HL-60 (cell line): Measurements from ENCODE around the gene KRTAP5-6.

ENCODE experiments used
- DNase-seq, 2 experiments: peaks; one replicate each; pipeline ENCODE4 v3.0.0-alpha.2; 2010 to 2020; ENCODE audit warnings: low read depth in 1 of 2, low spot score in 1 of 2
- H3K27ac ChIP-seq: fragments of 250-450 bp; sonication (Bioruptor Pico); replicated peaks from 2 replicates; pipeline ENCODE4 v1.5.1; 2020; ENCODE audit warnings: mild to moderate bottlenecking, moderate library complexity
- H3K27me3 ChIP-seq: fragments of 250-450 bp; sonication (Bioruptor Pico); 2 replicates; pipeline ENCODE4 v1.5.1; 2021; ENCODE audit warnings: mild to moderate bottlenecking, moderate library complexity; ENCODE audit not compliant: insufficient read depth, poor library complexity, severe bottlenecking
- H3K4me3 ChIP-seq: replicated peaks from 2 replicates; pipeline ENCODE4 v1.5.1; 2011; ENCODE audit warnings: mild to moderate bottlenecking, control low read depth, low read length; ENCODE audit not compliant: insufficient read depth
- CTCF ChIP-seq: IDR thresholded peaks from one replicate; pipeline ENCODE4 v1.5.1; 2011; ENCODE audit warnings: low read length, control low read depth, inconsistent platforms; ENCODE audit not compliant: insufficient read depth
- GABPA ChIP-seq: IDR thresholded peaks from 2 replicates; pipeline ENCODE4 v1.6.1; 2012; ENCODE audit warnings: low read depth
- POLR2AphosphoS5 ChIP-seq: IDR thresholded peaks from 2 replicates; pipeline ENCODE4 v1.6.1; 2012; ENCODE audit warnings: low read depth
- REST ChIP-seq: IDR thresholded peaks from 2 replicates; pipeline ENCODE4 v1.6.1; 2012; ENCODE audit warnings: low read depth; ENCODE audit not compliant: insufficient replicate concordance
- SPI1 ChIP-seq: IDR thresholded peaks from 2 replicates; pipeline ENCODE4 v1.6.1; 2012; ENCODE audit warnings: low read depth, mild to moderate bottlenecking, borderline replicate concordance

The KRTAP5-6 gene

GRCh38 chr11:1733009-1733715, 36.2 kb downstream of the KRTAP5-6 start:
- Histone ChIP-seq H3K27me3 (peaks cover 26% of the 10 kb centered on the region), H3K4me3 (no peak overlapping the region), H3K27ac (no peak overlapping the region)
- no peak for DNase-seq
- TF ChIP-seq POLR2AphosphoS5 (no peak), SPI1 (no peak), GABPA (no peak), REST (no peak), CTCF (no peak)

- Histone ChIP-seq H3K4me3 (no peak overlapping the region), H3K27me3 (peaks cover 26% of the 10 kb centered on the region), H3K27ac (no peak overlapping the region)
- no peak for DNase-seq
- no peak for TF ChIP-seq POLR2AphosphoS5
- TF ChIP-seq GABPA: no peak
- TF ChIP-seq CTCF: no peak
- no peak for TF ChIP-seq SPI1
- no peak for TF ChIP-seq REST
Measured at GRCh38 chr11:1733716-1734640, 37.0 kb downstream of the KRTAP5-6 start.

GRCh38 chr11:1734641-1735081, 37.7 kb downstream of the KRTAP5-6 start:
- peaks cover 26% of the 10 kb centered on the region for H3K27me3 ChIP-seq
- DNase-seq: no peak
- no peak overlapping the region for H3K4me3 ChIP-seq
- H3K27ac ChIP-seq: no peak overlapping the region
- no peak for TF ChIP-seq GABPA
- TF ChIP-seq REST: no peak
- no peak for TF ChIP-seq CTCF
- no peak for TF ChIP-seq SPI1
- TF ChIP-seq POLR2AphosphoS5: no peak
